AG08396 (cell line): Measurements from ENCODE around the gene PCDHGA1.
"Not testable (repeated sequence)": the region's sequence is repeated elsewhere in the genome, so short reads cannot be mapped to it uniquely, and the experiment has no call there.

Source experiments
- DNase-seq: peaks from one replicate; pipeline ENCODE4 v3.0.0; 2012; ENCODE audit warnings: low spot score, mixed read lengths

The PCDHGA1 gene

DNA sequence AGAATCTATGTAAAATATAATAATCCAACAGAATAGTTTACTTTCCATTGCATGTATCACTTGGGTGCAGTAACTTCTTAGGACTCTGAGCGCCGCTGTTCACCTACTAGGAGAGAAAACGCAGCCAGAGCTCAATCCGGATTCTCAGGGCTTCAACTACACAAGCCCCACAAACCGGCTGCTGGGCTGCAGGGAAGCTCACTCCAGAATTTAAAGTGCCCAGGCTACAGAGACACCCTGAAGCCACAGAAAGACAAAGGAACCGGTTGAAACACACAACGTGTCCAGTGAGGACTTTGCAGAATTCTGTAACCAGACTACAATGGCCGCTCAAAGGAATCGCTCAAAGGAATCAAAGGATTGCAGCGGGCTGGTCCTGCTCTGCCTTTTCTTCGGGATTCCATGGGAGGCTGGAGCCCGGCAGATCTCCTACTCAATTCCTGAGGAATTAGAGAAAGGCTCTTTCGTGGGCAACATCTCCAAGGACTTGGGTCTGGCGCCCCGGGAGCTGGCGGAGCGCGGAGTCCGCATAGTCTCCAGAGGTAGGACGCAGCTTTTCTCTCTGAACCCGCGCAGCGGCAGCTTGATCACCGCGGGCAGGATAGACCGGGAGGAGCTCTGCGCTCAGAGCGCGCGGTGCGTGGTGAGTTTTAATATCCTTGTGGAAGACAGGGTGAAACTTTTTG lies 82.7 kb downstream of the PCDHGA1 start, which contains the start of gene PCDHGA10:
PCDHGA10 (plus strand) TSS at position 134 of the 686 bp plus-strand sequence; CDS start at position 323, 189 bp downstream.
- DNase-seq: peak; percentile 81

DNA sequence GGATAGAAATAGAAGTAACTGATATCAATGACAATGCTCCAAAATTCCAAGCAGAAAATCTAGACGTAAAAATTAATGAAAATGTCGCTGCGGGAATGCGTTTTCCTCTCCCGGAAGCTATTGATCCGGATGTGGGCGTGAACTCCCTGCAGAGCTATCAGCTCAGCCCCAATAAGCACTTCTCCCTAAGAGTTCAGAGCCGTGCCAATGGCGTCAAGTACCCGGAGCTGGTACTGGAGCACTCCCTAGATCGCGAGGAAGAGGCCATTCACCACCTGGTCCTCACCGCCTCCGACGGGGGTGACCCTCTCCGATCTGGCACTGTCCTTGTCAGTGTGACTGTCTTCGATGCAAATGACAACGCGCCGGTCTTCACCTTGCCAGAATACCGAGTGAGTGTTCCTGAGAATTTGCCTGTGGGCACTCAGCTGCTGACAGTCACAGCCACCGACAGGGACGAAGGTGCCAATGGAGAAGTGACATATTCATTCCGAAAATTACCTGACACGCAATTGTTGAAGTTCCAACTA lies 83.3 kb downstream of the PCDHGA1 start:
- no peak for DNase-seq

- DNase-seq: not testable (repeated sequence)
These were observed 84.4 kb downstream of the PCDHGA1 start for GRCh38 chr5:141414548-141415274.

GRCh38 chr5:141415275-141415618 lies 84.9 kb downstream of the PCDHGA1 start:
- not testable (repeated sequence) for DNase-seq

DNA sequence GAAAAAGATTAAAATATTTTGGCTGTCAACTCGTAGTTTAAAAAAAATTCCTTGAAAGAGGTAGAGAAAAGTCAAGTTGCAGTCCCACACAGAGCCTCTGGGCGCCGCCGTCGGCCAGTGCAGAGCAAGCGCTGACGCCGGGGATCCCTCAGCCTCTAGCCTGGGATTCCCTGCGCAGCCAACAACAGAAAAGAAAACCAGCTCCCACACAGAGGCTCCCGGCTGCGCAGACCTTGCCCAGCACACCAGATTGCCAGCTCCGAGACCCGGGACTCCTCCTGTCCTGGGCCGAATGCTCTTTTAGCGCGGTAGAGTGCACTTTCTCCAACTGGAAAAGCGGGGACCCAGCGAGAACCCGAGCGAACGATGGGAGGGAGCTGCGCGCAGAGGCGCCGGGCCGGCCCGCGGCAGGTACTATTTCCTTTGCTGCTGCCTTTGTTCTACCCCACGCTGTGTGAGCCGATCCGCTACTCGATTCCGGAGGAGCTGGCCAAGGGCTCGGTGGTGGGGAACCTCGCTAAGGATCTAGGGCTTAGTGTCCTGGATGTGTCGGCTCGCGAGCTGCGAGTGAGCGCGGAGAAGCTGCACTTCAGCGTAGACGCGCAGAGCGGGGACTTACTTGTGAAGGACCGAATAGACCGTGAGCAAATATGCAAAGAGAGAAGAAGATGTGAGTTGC lies 87.3 kb downstream of the PCDHGA1 start, which contains the start of gene PCDHGB7:
PCDHGB7 (plus strand) TSS at position 184 of the 679 bp plus-strand sequence; CDS start at position 367, 183 bp downstream.
- DNase-seq: peak; percentile 78

- DNase-seq: no peak
These were observed 89.0 kb downstream of the PCDHGA1 start for GRCh38 chr5:141419074-141419880.

GRCh38 chr5:141420855-141421488 lies 90.7 kb downstream of the PCDHGA1 start, which contains the start of gene PCDHGA11:
Gene PCDHGA11 (plus strand): TSS chr5:141421051. CDS start chr5:141421228, 177 bp downstream.
- DNase-seq: peak; percentile 67

DNA sequence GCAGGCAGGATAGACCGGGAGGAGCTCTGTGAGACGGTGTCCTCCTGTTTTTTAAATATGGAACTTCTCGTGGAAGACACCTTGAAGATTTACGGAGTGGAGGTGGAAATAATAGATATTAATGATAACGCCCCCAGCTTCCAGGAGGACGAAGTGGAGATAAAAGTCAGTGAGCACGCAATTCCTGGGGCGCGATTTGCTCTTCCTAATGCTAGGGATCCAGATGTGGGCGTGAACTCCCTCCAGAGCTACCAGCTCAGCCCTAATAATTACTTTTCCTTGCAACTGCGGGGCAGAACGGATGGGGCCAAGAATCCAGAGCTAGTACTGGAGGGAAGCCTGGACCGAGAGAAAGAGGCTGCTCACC lies 91.2 kb downstream of the PCDHGA1 start:
- no peak for DNase-seq

- DNase-seq: no peak
These were observed 92.5 kb downstream of the PCDHGA1 start for GRCh38 chr5:141422742-141423291.

GRCh38 chr5:141427783-141428426 lies 97.6 kb downstream of the PCDHGA1 start:
- no peak for DNase-seq

- DNase-seq: peak; percentile 79
These were observed 100.2 kb downstream of the PCDHGA1 start, which contains the start of gene PCDHGA12 for GRCh38 chr5:141430332-141431113. Gene PCDHGA12 (plus strand): TSS chr5:141430507. CDS start chr5:141430760, 253 bp downstream.

DNA sequence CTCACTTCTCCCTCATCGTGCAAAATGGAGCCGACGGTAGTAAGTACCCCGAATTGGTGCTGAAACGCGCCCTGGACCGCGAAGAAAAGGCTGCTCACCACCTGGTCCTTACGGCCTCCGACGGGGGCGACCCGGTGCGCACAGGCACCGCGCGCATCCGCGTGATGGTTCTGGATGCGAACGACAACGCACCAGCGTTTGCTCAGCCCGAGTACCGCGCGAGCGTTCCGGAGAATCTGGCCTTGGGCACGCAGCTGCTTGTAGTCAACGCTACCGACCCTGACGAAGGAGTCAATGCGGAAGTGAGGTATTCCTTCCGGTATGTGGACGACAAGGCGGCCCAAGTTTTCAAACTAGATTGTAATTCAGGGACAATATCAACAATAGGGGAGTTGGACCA lies 101.0 kb downstream of the PCDHGA1 start:
- no peak for DNase-seq

DNA sequence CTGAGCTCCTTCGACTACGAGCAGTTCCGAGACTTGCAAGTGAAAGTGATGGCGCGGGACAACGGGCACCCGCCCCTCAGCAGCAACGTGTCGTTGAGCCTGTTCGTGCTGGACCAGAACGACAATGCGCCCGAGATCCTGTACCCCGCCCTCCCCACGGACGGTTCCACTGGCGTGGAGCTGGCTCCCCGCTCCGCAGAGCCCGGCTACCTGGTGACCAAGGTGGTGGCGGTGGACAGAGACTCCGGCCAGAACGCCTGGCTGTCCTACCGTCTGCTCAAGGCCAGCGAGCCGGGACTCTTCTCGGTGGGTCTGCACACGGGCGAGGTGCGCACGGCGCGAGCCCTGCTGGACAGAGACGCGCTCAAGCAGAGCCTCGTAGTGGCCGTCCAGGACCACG lies 102.0 kb downstream of the PCDHGA1 start:
- not testable (repeated sequence) for DNase-seq

- DNase-seq: not testable (repeated sequence)
These were observed 102.4 kb downstream of the PCDHGA1 start for GRCh38 chr5:141432726-141433125.

DNA sequence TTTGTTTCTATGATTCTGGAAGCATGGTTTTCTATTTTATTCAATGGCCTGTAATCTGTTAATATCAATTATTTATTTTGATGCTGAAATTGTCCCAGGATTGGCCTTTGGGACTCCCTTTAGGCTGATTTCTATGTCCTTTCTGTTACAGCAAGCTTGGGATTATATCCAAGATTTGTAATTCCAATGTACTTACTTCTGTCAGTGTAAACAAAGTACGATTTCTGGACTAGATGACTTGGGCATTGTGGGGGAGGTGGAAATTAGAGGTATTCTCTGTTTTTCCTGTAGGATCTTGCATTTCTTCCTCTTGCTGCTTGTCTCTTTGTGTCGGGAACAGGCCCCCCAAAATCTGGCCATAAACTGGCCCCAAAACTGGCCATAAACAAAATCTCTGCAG lies 103.7 kb downstream of the PCDHGA1 start:
- DNase-seq: peak; percentile 45

DNA sequence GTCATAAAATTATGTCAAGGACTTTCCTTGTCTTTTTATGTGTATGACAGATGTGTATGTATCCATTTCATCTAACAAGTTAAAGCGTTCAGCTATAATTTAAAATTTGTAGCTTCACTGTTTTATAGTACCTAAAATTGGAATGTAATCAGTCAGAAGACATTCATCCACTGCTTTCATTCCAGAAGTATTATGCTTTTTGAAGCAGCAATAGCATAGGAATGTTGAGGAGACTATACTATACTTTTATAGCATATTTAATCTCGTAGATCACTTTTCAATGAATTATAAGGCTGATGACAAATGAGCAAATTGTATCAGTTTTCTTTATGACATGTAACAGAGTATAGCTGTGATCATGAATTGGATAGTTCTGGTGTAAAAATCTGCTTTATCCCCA lies 106.9 kb downstream of the PCDHGA1 start:
- DNase-seq: peak; percentile 58

DNA sequence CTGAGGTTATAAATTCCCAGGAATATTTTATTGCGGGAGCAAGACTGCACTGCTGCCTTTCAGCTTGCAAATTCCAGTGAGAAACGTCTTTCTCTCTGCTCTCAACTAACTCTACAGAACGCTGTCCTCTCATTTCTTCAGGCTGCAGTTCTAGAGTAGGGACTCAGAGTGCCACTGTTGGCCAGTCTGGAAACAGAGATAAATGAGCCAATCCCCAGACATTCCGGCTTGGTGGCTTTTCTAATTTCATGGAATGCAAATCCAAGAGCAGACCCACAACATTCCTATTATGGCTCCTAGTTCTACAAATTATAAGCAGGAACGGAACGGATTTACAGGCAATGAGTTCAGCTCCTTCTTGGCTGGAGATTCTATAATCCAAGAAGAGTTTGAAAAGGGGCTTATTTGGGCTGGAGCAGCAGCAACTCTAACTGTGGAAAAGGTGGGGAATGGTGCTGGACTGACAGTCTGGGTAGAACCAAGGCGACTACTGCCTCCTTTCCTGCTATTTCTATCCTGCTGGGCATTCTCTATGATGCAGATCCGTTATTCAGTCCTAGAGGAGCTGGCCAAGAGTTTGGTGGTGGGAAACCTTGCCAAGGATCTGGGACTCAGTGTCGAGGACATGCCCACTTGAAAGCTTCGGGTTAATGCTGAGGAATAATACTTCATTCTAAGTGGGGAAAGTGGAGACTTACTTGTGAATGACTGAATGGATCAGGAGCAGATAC lies 109.3 kb downstream of the PCDHGA1 start:
- DNase-seq: no peak

- no peak for DNase-seq
These were observed 110.0 kb downstream of the PCDHGA1 start for GRCh38 chr5:141440341-141440740.
